Loucy (cell line): ENCODE measurements around the gene MPHOSPH9.

ENCODE experiments used
- EZH2phosphoT487 ChIP-seq: fragments of 200-600 bp; IDR thresholded peaks from 2 replicates; pipeline ENCODE4 v1.6.1; 2018; ENCODE audit warnings: antibody characterized with exemption, mild to moderate bottlenecking, moderate library complexity, borderline replicate concordance
- TF ChIP-seq, protein P1 (sequence below): fragments of 200-600 bp; sonication (generic); conservative IDR thresholded peaks from 2 replicates; pipeline ENCODE4 v1.5.1; 2014; ENCODE audit warnings: mild to moderate bottlenecking, antibody characterized with exemption, low read length

DNA sequence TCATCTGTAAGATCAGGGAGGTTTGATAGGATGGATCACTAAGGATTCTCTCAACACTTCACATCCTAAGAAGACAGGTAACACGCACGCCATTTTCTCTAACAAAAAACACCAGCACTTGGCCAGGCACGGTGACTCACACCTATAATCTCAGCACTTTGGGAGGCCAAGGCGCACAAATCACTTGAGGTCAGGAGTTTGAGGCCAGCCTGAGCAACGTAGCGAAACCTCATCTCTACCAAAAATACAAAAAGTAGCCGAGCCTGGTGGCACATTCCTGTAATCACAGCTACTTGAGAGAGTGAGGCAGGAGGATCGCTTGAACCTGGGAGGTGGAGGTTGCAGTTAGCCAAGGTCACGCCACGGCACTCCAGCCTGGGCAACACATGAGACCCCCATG is 49.2 kb upstream of the MPHOSPH9 start:
- TF ChIP-seq, protein P1, sequence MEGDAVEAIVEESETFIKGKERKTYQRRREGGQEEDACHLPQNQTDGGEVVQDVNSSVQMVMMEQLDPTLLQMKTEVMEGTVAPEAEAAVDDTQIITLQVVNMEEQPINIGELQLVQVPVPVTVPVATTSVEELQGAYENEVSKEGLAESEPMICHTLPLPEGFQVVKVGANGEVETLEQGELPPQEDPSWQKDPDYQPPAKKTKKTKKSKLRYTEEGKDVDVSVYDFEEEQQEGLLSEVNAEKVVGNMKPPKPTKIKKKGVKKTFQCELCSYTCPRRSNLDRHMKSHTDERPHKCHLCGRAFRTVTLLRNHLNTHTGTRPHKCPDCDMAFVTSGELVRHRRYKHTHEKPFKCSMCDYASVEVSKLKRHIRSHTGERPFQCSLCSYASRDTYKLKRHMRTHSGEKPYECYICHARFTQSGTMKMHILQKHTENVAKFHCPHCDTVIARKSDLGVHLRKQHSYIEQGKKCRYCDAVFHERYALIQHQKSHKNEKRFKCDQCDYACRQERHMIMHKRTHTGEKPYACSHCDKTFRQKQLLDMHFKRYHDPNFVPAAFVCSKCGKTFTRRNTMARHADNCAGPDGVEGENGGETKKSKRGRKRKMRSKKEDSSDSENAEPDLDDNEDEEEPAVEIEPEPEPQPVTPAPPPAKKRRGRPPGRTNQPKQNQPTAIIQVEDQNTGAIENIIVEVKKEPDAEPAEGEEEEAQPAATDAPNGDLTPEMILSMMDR: no peak
- TF ChIP-seq EZH2phosphoT487: no peak
